NCI-H345 treated with DMSO at 0.1 percent for 48 hours (cell line): Measurements from ENCODE around the gene STK36.

Experiments used
- DNase-seq: peaks from one replicate; lab custom pipeline; 2025; ENCODE audit not compliant: unreplicated experiment; lab: John Stamatoyannopoulos, UW

STK36 gene, protein sequence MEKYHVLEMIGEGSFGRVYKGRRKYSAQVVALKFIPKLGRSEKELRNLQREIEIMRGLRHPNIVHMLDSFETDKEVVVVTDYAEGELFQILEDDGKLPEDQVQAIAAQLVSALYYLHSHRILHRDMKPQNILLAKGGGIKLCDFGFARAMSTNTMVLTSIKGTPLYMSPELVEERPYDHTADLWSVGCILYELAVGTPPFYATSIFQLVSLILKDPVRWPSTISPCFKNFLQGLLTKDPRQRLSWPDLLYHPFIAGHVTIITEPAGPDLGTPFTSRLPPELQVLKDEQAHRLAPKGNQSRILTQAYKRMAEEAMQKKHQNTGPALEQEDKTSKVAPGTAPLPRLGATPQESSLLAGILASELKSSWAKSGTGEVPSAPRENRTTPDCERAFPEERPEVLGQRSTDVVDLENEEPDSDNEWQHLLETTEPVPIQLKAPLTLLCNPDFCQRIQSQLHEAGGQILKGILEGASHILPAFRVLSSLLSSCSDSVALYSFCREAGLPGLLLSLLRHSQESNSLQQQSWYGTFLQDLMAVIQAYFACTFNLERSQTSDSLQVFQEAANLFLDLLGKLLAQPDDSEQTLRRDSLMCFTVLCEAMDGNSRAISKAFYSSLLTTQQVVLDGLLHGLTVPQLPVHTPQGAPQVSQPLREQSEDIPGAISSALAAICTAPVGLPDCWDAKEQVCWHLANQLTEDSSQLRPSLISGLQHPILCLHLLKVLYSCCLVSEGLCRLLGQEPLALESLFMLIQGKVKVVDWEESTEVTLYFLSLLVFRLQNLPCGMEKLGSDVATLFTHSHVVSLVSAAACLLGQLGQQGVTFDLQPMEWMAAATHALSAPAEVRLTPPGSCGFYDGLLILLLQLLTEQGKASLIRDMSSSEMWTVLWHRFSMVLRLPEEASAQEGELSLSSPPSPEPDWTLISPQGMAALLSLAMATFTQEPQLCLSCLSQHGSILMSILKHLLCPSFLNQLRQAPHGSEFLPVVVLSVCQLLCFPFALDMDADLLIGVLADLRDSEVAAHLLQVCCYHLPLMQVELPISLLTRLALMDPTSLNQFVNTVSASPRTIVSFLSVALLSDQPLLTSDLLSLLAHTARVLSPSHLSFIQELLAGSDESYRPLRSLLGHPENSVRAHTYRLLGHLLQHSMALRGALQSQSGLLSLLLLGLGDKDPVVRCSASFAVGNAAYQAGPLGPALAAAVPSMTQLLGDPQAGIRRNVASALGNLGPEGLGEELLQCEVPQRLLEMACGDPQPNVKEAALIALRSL (N-terminal part only)

GRCh38 chr2:218671654-218672566 is at the start of gene STK36, which contains the start of gene RNF25:
STK36 (plus strand) TSS chr2:218672086; CDS start chr2:218672830, 744 bp downstream.
RNF25 (minus strand) TSS chr2:218672002; CDS start chr2:218671970, 32 bp downstream.
- peak; percentile 90 for DNase-seq

DNA sequence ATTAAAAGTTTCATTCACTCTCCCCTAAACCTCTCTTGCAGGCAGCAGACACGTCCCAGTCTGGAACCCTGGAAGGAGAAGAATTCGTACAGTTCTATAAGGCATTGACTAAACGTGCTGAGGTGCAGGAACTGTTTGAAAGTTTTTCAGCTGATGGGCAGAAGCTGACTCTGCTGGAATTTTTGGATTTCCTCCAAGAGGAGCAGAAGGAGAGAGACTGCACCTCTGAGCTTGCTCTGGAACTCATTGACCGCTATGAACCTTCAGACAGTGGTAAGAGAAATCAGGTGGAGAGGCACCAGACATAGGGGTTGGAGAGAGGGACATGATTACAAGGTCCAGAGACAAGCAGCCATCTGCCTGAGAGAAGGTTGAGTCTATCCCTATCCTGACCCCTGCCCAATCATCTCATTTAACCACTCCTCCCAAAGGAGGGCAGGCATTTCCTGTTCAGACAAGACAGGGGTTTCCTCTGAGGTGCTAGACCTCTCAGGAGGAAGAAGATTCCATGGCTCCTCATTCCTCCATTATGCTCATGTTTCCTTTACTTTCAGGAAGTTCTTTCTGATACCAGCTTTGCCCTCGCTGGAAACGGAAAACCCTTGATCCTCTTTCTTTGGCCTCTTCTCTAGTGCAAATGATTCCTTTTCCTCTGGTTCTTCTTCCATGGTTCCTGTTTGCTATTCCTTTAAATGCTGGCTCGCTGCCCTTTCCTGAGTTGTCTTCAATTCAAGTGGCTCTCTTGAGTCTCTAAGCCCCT is 49.1 kb upstream of the STK36 start:
- DNase-seq = no peak

DNA sequence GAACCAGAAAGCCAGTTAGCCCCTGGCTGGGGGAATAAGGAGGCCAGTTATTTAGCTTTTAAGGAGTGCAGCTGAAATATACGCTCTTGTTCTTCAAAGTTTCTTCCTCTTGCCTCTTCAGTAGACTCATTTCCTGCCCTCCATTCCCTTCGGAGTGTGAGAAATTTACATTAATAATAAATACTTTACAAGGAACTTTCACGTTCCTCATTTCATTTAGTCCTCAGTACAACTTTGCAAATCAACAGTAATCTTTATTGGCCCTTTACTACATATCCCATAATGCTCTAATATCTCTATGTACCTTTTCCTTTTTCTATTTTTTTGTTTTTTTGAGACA is 48.5 kb upstream of the STK36 start:
- no peak for DNase-seq

DNA sequence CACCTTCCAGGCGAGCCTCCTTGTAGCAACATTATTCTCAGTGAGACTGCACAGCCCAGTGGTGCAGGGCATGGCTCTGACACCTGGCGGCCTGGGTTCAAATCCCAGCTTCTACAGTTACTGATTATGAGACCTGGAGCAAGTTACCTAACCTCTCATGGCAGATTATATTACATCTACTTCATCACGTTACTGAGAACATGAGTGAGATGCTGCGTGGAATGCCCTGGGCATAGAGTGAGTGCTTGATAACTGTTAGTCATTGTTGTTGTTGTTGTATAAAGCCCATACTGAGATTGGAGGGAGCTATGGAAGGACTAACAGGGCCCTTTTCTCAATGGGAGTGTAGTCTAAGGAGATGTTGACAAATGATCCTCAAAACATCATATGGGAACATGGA is 45.5 kb upstream of the STK36 start:
- no peak for DNase-seq

- no peak for DNase-seq
Observed at GRCh38 chr2:218627939-218628338, 43.9 kb upstream of the STK36 start.

- DNase-seq = no peak
Observed at GRCh38 chr2:218631837-218632236, 40.0 kb upstream of the STK36 start.

DNA sequence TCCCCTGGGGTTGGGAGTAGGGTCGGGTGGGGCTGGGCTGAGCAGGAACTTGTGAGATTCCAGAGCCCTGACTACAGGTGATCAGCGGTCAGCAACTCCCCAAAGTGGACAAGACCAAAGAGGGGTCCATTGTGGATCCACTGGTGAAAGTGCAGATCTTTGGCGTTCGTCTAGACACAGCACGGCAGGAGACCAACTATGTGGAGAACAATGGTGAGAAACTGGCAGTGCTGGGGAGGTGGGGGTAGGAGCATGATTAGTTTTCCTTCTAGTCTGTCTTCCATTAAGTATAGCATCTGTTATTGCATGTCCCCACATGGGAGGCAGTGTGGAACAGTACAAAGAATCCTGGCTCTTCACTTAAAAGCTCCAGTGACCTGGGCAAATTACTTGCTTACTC is 36.2 kb upstream of the STK36 start:
- DNase-seq = no peak

- DNase-seq = no peak
Observed at GRCh38 chr2:218638372-218638771, 33.5 kb upstream of the STK36 start.

DNA sequence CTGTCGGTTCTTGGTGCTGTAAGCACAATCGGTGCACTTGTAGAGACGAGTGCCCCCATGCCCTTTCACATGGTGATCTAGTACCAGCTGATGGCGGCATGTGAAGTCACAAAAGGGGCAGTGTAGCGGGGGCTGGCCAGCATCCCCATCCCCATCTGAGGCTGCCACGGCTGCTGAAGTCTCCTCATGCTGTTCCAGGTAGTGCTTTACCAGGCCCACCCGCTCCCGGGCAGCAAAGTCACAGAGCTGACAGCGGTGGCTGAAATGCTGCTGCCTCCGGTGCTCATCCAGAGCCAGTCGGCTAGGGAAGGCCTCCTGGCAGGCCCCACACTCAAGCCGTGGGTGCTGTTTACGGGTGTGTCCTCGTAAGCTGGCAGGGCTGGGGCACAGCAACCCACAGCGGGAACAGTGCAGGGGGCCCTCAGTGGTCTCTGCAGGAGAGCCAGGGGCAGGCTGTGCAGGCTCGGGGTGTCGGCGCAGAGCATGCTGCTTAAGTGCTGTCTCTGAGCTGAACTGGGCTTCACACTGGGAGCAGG is 29.7 kb upstream of the STK36 start:
- DNase-seq = no peak

DNA sequence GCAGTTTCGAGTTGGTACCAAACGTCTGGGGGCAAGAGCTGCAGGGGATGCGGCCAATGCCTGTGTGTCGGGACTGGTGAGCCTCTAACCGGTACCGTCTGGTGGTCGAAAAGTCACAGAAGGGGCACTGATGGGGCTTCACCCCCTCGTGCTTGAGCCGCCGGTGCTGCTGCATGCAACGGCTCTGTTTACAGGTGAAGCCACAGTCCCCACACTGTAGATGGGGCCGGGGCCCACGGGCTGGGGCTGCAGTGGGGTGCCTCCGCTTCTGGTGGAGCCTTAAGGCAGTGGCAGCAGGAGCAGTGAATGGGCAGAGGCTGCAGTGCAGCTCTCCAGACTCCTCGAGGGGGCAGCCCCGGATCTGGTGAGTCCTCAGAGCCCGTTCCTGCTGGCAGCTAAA is 29.1 kb upstream of the STK36 start:
- DNase-seq = no peak

- no peak for DNase-seq
Observed at GRCh38 chr2:218643751-218644310, 28.1 kb upstream of the STK36 start.

DNA sequence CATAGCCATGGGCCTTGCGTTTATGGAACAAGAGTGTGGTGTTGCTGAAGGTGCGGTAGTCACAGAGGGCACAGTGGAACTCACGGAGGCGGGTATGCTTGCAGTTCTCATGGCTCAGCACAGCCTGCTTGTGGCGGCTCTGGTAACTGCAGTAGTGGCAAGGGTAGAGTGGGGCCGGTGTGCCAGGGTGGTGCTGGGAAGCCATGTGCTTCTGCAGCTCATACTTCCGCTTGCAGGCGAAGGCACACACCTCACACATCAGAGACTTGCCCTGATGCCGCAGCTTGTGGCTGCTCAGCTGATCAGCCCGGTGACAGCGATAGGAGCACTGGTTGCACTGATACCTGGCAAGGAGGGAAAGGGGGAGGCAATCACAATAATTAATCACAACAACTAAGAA is 27.2 kb upstream of the STK36 start:
- DNase-seq = no peak

DNA sequence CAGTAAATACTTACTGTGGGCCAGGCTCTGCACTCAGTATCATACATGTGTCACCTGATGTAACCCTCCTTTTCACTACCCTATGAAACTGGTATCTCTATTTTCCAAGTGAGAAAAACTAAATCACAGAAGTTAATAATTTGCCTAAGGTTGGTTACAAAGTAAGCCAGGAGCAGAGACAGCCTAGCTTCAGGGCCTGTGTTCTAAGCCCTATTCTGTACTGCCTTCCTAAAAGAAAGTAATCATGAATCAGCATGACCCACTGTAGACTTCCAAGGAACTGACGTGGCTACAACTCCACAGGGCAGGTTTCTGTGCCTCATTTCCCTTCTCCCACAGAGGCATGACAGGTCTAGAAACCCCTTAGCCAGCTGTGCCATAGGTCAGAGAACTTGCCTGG is 26.8 kb upstream of the STK36 start:
- no peak for DNase-seq

GRCh38 chr2:218648088-218648786 is 23.6 kb upstream of the STK36 start:
- DNase-seq = peak; percentile 1

DNA sequence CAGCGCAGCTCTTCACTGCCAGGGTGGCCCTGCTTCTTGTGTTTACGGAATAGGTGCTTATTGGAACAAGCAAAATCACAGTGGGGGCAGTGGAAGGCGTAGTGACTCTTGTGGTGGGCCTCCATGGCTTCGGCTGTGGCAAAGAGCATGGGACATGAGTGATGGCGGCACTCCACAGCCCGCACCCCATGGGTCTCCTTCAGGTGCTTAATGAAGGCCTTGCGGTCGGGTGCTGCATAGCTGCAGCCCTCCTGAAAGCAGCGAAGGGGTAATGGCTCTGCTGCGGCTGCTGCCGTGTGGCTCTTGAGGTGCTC is 23.1 kb upstream of the STK36 start:
- no peak for DNase-seq

GRCh38 chr2:218655751-218656150 is 16.1 kb upstream of the STK36 start:
- DNase-seq = no peak

DNA sequence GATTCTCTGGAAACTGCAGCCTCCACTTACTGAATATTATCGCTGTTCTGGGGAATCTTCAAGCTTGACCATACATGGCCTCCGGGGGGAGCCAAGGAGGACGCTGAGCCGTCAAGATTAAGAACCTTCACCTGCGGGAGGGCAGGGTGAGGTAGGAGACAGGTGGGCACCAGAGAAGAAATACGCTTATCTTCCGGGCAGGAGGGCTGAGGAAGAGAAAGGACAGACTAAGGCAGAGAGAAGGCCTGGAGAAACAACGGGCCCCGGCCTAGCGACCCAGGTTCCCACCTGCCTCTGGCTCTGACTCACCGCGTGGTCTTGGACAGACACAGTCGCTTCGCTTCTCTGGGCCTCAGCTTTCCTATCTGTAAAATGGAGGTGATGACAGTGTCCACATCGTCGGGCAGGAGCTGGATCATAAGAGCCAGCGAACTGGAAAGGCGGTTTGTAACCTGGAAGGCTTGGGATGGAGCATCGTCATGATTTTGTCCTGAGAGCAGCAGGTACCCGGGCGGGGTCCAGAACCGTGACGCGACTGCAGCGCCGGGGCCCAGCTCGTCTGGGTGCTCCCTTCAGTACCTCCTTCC is 13.1 kb upstream of the STK36 start:
- no peak for DNase-seq
